IMR-90 (cell line): Measurements from ENCODE around the gene OPCML. TPM values are rescaled to one million over a fixed set of nuclear protein-coding genes. Genes with fewer than 3 reads are reported as not detected.

ENCODE experiments used
- ATAC-seq: fragments of 200-7000 bp; cut with Tn5 transposase; 2 replicates; pipeline ENCODE4 v1.9.1; 2020; ENCODE audit warnings: low read depth, mild to moderate bottlenecking, moderate library complexity
- BruUV-seq: library from RNA; stranded (reverse); fragments of 400-500 nt; replicated peaks from 2 replicates; lab custom pipeline; 2021; lab: Mats Ljungman, UMichigan
- CTCF ChIA-PET: fragments of 300-600 bp; formaldehyde crosslinking; extraction: SDS; loops from one replicate; lab custom pipeline; 2021; ENCODE audit warnings: antibody characterized with exemption; lab: Yijun Ruan, JAX
- POLR2A ChIA-PET: fragments of 300-600 bp; sonication (Branson Sonifier 250); formaldehyde crosslinking; loops from one replicate; lab custom pipeline; 2022; ENCODE audit warnings: antibody characterized with exemption; ENCODE audit not compliant: unreplicated experiment; lab: Charles Lee
- DNase-seq: peaks from one replicate; pipeline ENCODE4 v3.0.0; 2013
- H2AFZ ChIP-seq: replicated peaks from 2 replicates; pipeline ENCODE3; 2013; ENCODE audit warnings: low read length, mild to moderate bottlenecking; ENCODE audit not compliant: poor library complexity
- H2AK5ac ChIP-seq: 2 replicates; pipeline ENCODE4 v1.6.1; 2013; ENCODE audit warnings: low read depth, low read length, inconsistent platforms
- H2AK9ac ChIP-seq: replicated peaks from 2 replicates; pipeline ENCODE3; 2013; ENCODE audit warnings: mild to moderate bottlenecking, low read depth, low read length, moderate library complexity; ENCODE audit not compliant: poor library complexity
- H2BK120ac ChIP-seq: 2 replicates; pipeline ENCODE4 v1.6.1; 2013; ENCODE audit warnings: low read depth, low read length, inconsistent platforms
- H2BK15ac ChIP-seq: 3 replicates; pipeline ENCODE4 v1.6.1; 2013; ENCODE audit warnings: low read depth, low read length, inconsistent platforms
- H2BK20ac ChIP-seq: 2 replicates; pipeline ENCODE4 v1.6.1; 2013; ENCODE audit warnings: low read depth, mild to moderate bottlenecking, inconsistent platforms, low read length, moderate library complexity
- H2BK5ac ChIP-seq: 2 replicates; pipeline ENCODE4 v1.6.1; 2013; ENCODE audit warnings: mild to moderate bottlenecking, low read depth, low read length, inconsistent platforms; ENCODE audit not compliant: poor library complexity, severe bottlenecking
- H3K14ac ChIP-seq: replicated peaks from 2 replicates; pipeline ENCODE4 v1.6.1; 2013; ENCODE audit warnings: low read depth, low read length, inconsistent platforms
- H3K18ac ChIP-seq: 2 replicates; pipeline ENCODE4 v1.6.1; 2013; ENCODE audit warnings: low read depth, low read length, control low read depth
- H3K23ac ChIP-seq: 2 replicates; pipeline ENCODE4 v1.6.1; 2013; ENCODE audit warnings: low read depth, low read length, inconsistent platforms
- H3K27ac ChIP-seq: 2 replicates; pipeline ENCODE4 v1.5.1; 2013; ENCODE audit warnings: mild to moderate bottlenecking, control low read depth, low read length; ENCODE audit not compliant: insufficient read depth
- H3K27me3 ChIP-seq: 2 replicates; pipeline ENCODE4 v1.6.1; 2013; ENCODE audit warnings: low read length; ENCODE audit not compliant: control insufficient read depth, insufficient read depth
- H3K36me3 ChIP-seq: 2 replicates; pipeline ENCODE4 v1.6.1; 2013; ENCODE audit warnings: low read length, mixed read lengths; ENCODE audit not compliant: control insufficient read depth, insufficient read depth
- H3K4ac ChIP-seq: 2 replicates; pipeline ENCODE4 v1.6.1; 2013; ENCODE audit warnings: low read depth, low read length, inconsistent platforms
- H3K4me1 ChIP-seq: 2 replicates; pipeline ENCODE4 v1.6.1; 2013; ENCODE audit warnings: low read length, mixed read lengths; ENCODE audit not compliant: control insufficient read depth, insufficient read depth
- H3K4me2 ChIP-seq: 2 replicates; pipeline ENCODE4 v1.6.1; 2013; ENCODE audit warnings: low read depth, mild to moderate bottlenecking, control low read depth, low read length, moderate library complexity
- H3K4me3 ChIP-seq: 2 replicates; pipeline ENCODE4 v1.5.1; 2013; ENCODE audit warnings: low read depth, mild to moderate bottlenecking, control low read depth, low read length, moderate library complexity; ENCODE audit not compliant: insufficient read depth
- H3K56ac ChIP-seq: 2 replicates; pipeline ENCODE4 v1.6.1; 2013; ENCODE audit warnings: low read length, inconsistent platforms; ENCODE audit not compliant: insufficient read depth; ENCODE audit errors: extremely low read depth
- H3K79me1 ChIP-seq, 2 experiments: 2 replicates each; pipeline ENCODE4 v1.6.1; 2013; ENCODE audit warnings: low read length in 2 of 2, inconsistent platforms in 1 of 2, low read depth in 1 of 2
- H3K9ac ChIP-seq: 2 replicates; pipeline ENCODE4 v1.6.1; 2013; ENCODE audit warnings: low read depth, low read length, control low read depth
- H3K9me1 ChIP-seq: 2 replicates; pipeline ENCODE4 v1.6.1; 2013; ENCODE audit warnings: low read length, inconsistent platforms; ENCODE audit not compliant: insufficient read depth
- H3K9me3 ChIP-seq: 2 replicates; pipeline ENCODE4 v1.6.1; 2013; ENCODE audit warnings: low read length; ENCODE audit not compliant: control insufficient read depth, insufficient read depth
- H4K20me1 ChIP-seq: 2 replicates; pipeline ENCODE4 v1.6.1; 2013; ENCODE audit warnings: low read length, inconsistent platforms; ENCODE audit not compliant: insufficient read depth
- H4K5ac ChIP-seq: 2 replicates; pipeline ENCODE4 v1.6.1; 2013; ENCODE audit warnings: mild to moderate bottlenecking, low read depth, low read length, control low read depth
- H4K8ac ChIP-seq, 2 experiments: 2 replicates each; pipeline ENCODE4 v1.6.1; 2013; ENCODE audit warnings: low read depth in 2 of 2, low read length in 2 of 2, control low read depth in 1 of 2, inconsistent platforms in 1 of 2
- H4K91ac ChIP-seq: 2 replicates; pipeline ENCODE4 v1.6.1; 2013; ENCODE audit warnings: low read depth, low read length, inconsistent platforms; ENCODE audit not compliant: insufficient read depth
- BHLHE40 ChIP-seq: fragments of 150-350 bp; IDR thresholded peaks from 2 replicates; pipeline ENCODE4 v1.6.1; 2016; ENCODE audit warnings: mild to moderate bottlenecking, low read depth, low read length
- CEBPB ChIP-seq: IDR thresholded peaks from 2 replicates; pipeline ENCODE4 v1.6.1; 2012; ENCODE audit warnings: low read depth, low read length, improper control_type of control experiment
- CHD1 ChIP-seq: IDR thresholded peaks from 2 replicates; pipeline ENCODE4 v1.6.1; 2012; ENCODE audit warnings: low read depth, low read length, improper control_type of control experiment
- FOS ChIP-seq: fragments of 150-350 bp; IDR thresholded peaks from 2 replicates; pipeline ENCODE4 v1.6.1; 2016; ENCODE audit warnings: low read depth, low read length
- MAFK ChIP-seq: IDR thresholded peaks from 2 replicates; pipeline ENCODE4 v1.6.1; 2012; ENCODE audit warnings: low read depth, low read length, improper control_type of control experiment
- MAZ ChIP-seq: IDR thresholded peaks from 2 replicates; pipeline ENCODE4 v1.6.1; 2012; ENCODE audit warnings: low read depth, mild to moderate bottlenecking, low read length, improper control_type of control experiment, moderate library complexity, borderline replicate concordance
- NFE2L2 ChIP-seq: fragments of 150-350 bp; IDR thresholded peaks from 2 replicates; pipeline ENCODE4 v1.6.1; 2016; ENCODE audit warnings: low read depth, mild to moderate bottlenecking, low read length
- POLR2A ChIP-seq: IDR thresholded peaks from 2 replicates; pipeline ENCODE4 v1.6.1; 2012; ENCODE audit warnings: mild to moderate bottlenecking, low read depth, low read length
- RCOR1 ChIP-seq: IDR thresholded peaks from 2 replicates; pipeline ENCODE4 v1.6.1; 2012; ENCODE audit warnings: mild to moderate bottlenecking, low read length, improper control_type of control experiment; ENCODE audit not compliant: insufficient replicate concordance
- RFX5 ChIP-seq: IDR thresholded peaks from 2 replicates; pipeline ENCODE4 v1.8.0; 2012; ENCODE audit warnings: low read depth, mild to moderate bottlenecking, low read length, moderate library complexity
- SMC3 ChIP-seq: fragments of 150-350 bp; IDR thresholded peaks from 2 replicates; pipeline ENCODE4 v1.6.1; 2016; ENCODE audit warnings: low read depth, mild to moderate bottlenecking, antibody characterized with exemption, low read length, moderate library complexity
- WGBS, 2 experiments: methylation state at CpG; one replicate each; pipeline versions ENCODE4 v1.1.5 to v1.1.7; 2013; ENCODE audit warnings: missing lambda C conversion rate in 2 of 2; ENCODE audit not compliant: insufficient read length in 1 of 2; ENCODE audit errors: extremely low coverage in 2 of 2; 5-methylcytosine and 5-hydroxymethylcytosine counted together
- dilution Hi-C: fragments of 300-500 bp; cut with HindIII; formaldehyde crosslinking; loops from one replicate; pipeline ENCODE4 v1.14.3; 2018; ENCODE audit warnings: low sequenced_read_pairs; ENCODE audit not compliant: unreplicated experiment
- in situ Hi-C: fragments of 300-500 bp; cut with MboI; formaldehyde crosslinking; loops from 3 replicates; pipeline ENCODE4 v1.14.3; 2019; ENCODE audit warnings: low sequenced_read_pairs, inconsistent platforms, mixed read lengths
- intact Hi-C: fragments of 100-400 bp; cut with micrococcal nuclease; formaldehyde crosslinking; loops from 2 replicates; pipeline ENCODE4 v1.10.0; 2022
- polyA plus RNA-seq, 3 experiments: library from polyadenylated mRNA; depleted of rRNA; stranded (reverse); fragments of >200 nt; gene quantifications; 2 replicates each; pipeline ENCODE4 v1.2.3, GENCODE V29; 2012; ENCODE audit warnings: low replicate concordance in 1 of 3
- total RNA-seq: library from RNA; depleted of rRNA; stranded (reverse); fragments of >200 nt; gene quantifications from 2 replicates; pipeline ENCODE4 v1.2.3, GENCODE V29; 2012
- TF ChIP-seq, protein P1 (sequence below): conservative IDR thresholded peaks from 2 replicates; pipeline ENCODE4 v1.5.1; 2012; ENCODE audit warnings: mild to moderate bottlenecking, low read depth, low read length, improper control_type of control experiment
- TF ChIP-seq, protein P2 (sequence below): fragments of 150-350 bp; IDR thresholded peaks from 2 replicates; pipeline ENCODE4 v1.6.1; 2017; ENCODE audit warnings: mild to moderate bottlenecking, antibody characterized with exemption, low read length, low read depth

Gene OPCML
- total and polyA plus RNA-seq, 2 of the 4 experiments (the other 2 are of a cell fraction): under 0.01 to 2.6 TPM

DNA sequence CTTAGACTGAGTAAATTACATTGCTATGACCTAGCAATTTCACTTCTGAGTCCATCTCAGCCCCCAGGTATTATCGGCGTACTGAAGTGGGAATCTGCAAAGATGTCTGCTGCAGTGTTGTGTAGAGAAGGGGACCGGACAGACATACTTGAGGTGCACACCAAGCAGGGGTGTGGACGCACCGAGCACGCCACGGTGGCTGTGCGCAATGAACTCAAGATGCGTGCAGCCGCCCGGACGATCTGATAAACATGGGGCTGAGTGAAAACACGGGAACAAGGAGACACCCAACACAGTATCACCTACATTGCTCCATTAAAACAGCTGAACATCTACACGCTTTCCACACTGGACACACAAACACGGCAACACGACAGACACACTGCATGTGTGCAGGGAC, 454.3 kb downstream of the OPCML start:
- TF ChIP-seq RFX5: no peak
- no peak for TF ChIP-seq MAFK
- TF ChIP-seq, protein P1, sequence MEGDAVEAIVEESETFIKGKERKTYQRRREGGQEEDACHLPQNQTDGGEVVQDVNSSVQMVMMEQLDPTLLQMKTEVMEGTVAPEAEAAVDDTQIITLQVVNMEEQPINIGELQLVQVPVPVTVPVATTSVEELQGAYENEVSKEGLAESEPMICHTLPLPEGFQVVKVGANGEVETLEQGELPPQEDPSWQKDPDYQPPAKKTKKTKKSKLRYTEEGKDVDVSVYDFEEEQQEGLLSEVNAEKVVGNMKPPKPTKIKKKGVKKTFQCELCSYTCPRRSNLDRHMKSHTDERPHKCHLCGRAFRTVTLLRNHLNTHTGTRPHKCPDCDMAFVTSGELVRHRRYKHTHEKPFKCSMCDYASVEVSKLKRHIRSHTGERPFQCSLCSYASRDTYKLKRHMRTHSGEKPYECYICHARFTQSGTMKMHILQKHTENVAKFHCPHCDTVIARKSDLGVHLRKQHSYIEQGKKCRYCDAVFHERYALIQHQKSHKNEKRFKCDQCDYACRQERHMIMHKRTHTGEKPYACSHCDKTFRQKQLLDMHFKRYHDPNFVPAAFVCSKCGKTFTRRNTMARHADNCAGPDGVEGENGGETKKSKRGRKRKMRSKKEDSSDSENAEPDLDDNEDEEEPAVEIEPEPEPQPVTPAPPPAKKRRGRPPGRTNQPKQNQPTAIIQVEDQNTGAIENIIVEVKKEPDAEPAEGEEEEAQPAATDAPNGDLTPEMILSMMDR: no peak
- no peak for TF ChIP-seq FOS
- no peak for TF ChIP-seq POLR2A
- no peak for TF ChIP-seq BHLHE40
- TF ChIP-seq CEBPB: no peak
- no peak for TF ChIP-seq MAZ
- no peak for TF ChIP-seq NFE2L2
- no peak for TF ChIP-seq CHD1
- no peak for TF ChIP-seq RCOR1
- TF ChIP-seq, protein P2, sequence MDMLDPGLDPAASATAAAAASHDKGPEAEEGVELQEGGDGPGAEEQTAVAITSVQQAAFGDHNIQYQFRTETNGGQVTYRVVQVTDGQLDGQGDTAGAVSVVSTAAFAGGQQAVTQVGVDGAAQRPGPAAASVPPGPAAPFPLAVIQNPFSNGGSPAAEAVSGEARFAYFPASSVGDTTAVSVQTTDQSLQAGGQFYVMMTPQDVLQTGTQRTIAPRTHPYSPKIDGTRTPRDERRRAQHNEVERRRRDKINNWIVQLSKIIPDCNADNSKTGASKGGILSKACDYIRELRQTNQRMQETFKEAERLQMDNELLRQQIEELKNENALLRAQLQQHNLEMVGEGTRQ: no peak
- no peak for TF ChIP-seq SMC3
- ATAC-seq: no peak

More for the DNA sequence above, 454.3 kb downstream of the OPCML start:
- Histone ChIP-seq H3K14ac (no peak overlapping the region), H3K9me3 (no peaks in the 10 kb centered on the region), H3K27me3 (no peaks in the 10 kb centered on the region; the same call in 1 of the 2 replicates), H3K36me3 (no peaks in the 10 kb centered on the region), H4K20me1 (no peaks in the 10 kb centered on the region), H3K23ac (no peak overlapping the region), H4K8ac (no peak overlapping the region), H2BK120ac (no peak overlapping the region), H2AFZ (no peak overlapping the region), H2BK15ac (no peak overlapping the region), H3K4me1 (no peaks in the 10 kb centered on the region), H2BK20ac (no peak overlapping the region), H3K9me1 (no peaks in the 10 kb centered on the region), H3K18ac (no peak overlapping the region), H3K4me3 (no peak overlapping the region), H3K79me1 (no peaks in the 10 kb centered on the region), H3K56ac (no peak overlapping the region), H3K4me2 (no peak overlapping the region), H2BK5ac (no peak overlapping the region), H3K4ac (no peak overlapping the region), H4K91ac (no peak overlapping the region), H2AK5ac (no peak overlapping the region), H3K9ac (no peak overlapping the region), H4K5ac (no peak overlapping the region), H3K27ac (no peak overlapping the region), H2AK9ac (no peak overlapping the region)
- no TSS peak for BruUV-seq
- ChIA-PET POLR2A (no interaction called here), CTCF (interaction anchor here (1.0 kb wide), 1 partner anchor 950 kb away, joined by 3 read pairs; no protein-coding TSS in a partner anchor)
- dilution Hi-C loops (no loop called here), intact Hi-C loops (no loop called here), in situ Hi-C loops (no loop called here)
- WGBS, 2 experiments: 80% methylated on average over 13 of the region's 16 CpGs; no CpG with 5 or more reads in 1 of the 2 experiments
- no peak for DNase-seq
